Upper lobe of left lung (tissue), 4 donors: ENCODE data around the gene MNAT1.

ENCODE experiments used
- EP300 ChIP-seq, 4 donors: sonication (generic); formaldehyde crosslinking; IDR thresholded peaks; one replicate each; pipeline ENCODE4 v1.5.1; 2017; ENCODE audit warnings: antibody characterized with exemption in 4 of 4, control low read depth in 2 of 4
- POLR2A ChIP-seq, 4 donors: fragments of 450-650 bp; IDR thresholded peaks; one replicate each; pipeline ENCODE4 v1.5.1; 2016 to 2017; ENCODE audit warnings: antibody characterized with exemption in 4 of 4, mild to moderate bottlenecking in 2 of 4
- POLR2AphosphoS5 ChIP-seq, 2 donors: sonication (generic); formaldehyde crosslinking; IDR thresholded peaks; one replicate each; pipeline ENCODE4 v1.5.1; 2017; ENCODE audit warnings: antibody characterized with exemption in 2 of 2
- TF ChIP-seq, protein P1 (sequence below), 6 experiments: fragments of 450-650 bp in 4 of 6; fragments of 200-600 bp in 2 of 6; sonication (generic) in 2 of 6; IDR thresholded peaks; one replicate each; pipeline ENCODE4 v1.5.1; 2016 to 2019; ENCODE audit warnings: antibody characterized with exemption in 6 of 6

DNA sequence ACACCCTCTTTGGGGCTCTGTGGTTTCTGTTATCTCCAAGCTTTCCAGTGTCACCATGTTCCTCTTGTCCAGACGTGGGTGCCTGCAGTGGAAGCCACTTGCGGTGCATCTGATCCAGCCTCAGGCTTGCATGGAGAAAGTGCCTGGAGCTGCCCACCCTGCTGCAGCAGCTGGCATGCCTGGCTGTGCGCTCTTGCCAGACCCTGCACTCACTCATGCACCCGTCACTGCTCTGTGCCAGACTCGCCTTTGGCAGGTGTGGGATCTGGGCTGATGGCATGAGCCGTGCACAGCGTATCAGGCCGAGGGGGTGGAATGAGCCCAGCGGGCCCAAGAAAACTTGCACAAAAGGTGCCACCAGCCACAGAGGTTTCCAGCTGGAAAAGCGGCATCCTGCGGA lies 105.1 kb downstream of the MNAT1 start:
- TF ChIP-seq, protein P1, sequence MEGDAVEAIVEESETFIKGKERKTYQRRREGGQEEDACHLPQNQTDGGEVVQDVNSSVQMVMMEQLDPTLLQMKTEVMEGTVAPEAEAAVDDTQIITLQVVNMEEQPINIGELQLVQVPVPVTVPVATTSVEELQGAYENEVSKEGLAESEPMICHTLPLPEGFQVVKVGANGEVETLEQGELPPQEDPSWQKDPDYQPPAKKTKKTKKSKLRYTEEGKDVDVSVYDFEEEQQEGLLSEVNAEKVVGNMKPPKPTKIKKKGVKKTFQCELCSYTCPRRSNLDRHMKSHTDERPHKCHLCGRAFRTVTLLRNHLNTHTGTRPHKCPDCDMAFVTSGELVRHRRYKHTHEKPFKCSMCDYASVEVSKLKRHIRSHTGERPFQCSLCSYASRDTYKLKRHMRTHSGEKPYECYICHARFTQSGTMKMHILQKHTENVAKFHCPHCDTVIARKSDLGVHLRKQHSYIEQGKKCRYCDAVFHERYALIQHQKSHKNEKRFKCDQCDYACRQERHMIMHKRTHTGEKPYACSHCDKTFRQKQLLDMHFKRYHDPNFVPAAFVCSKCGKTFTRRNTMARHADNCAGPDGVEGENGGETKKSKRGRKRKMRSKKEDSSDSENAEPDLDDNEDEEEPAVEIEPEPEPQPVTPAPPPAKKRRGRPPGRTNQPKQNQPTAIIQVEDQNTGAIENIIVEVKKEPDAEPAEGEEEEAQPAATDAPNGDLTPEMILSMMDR (IDR thresholded peaks at IDR 0.05), result no peak
- TF ChIP-seq POLR2A (IDR thresholded peaks at IDR 0.05), result no peak
- TF ChIP-seq POLR2AphosphoS5 (IDR thresholded peaks at IDR 0.05), result no peak
- no peak for TF ChIP-seq EP300 (IDR thresholded peaks at IDR 0.05)
